GM18873 (cell line): Measurements from ENCODE around the gene CD44.
A peak's percentile ranks its signal among the peaks of the same experiment; 100 is the strongest.

ENCODE experiments used
- ATAC-seq: cut with Tn5 transposase; IDR thresholded peaks from one replicate; pipeline ENCODE4 v1.9.1; 2021; ENCODE audit warnings: mild to moderate bottlenecking, moderate library complexity, moderate number of reproducible peaks; ENCODE audit not compliant: unreplicated experiment, low FRiP score

The CD44 gene

DNA sequence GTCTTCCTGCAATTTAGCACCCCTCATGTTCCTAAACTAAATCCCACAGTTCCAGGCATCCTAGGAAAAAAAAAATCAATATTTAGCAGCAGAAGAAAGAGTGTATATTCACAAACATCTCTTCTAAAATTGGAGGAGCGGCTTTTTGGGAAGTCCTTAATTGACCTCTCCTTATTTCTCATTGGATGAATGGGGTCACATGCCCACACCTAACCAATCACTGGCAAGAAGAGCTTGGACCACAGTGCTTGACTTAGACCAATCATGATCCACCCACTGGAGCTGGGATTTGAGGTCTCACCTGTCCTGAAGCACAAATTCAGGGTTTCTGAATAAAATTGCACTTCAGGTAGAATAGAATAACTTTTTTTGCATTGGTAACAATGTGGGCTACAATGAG, 16.0 kb downstream of the CD44 start:
- ATAC-seq, result no peak

DNA sequence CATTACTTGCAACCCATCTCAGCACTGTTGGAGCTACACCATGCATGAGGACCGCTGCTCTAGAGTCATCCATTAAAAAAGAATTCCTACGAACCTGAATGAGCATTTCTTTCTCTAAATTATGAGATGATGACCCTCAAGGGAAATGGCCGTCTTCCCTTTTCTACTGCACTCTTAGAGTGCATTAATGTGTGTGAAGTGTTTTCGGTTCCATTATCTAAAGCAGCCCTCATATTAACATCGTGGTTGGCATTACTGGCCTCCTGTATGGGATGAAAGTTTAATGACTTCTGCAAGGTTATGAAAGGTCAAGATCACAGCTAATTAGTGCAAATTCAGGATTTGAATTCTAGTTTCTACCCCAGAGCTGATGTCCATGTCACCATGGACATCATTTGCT, 16.7 kb downstream of the CD44 start:
- ATAC-seq, result no peak

DNA sequence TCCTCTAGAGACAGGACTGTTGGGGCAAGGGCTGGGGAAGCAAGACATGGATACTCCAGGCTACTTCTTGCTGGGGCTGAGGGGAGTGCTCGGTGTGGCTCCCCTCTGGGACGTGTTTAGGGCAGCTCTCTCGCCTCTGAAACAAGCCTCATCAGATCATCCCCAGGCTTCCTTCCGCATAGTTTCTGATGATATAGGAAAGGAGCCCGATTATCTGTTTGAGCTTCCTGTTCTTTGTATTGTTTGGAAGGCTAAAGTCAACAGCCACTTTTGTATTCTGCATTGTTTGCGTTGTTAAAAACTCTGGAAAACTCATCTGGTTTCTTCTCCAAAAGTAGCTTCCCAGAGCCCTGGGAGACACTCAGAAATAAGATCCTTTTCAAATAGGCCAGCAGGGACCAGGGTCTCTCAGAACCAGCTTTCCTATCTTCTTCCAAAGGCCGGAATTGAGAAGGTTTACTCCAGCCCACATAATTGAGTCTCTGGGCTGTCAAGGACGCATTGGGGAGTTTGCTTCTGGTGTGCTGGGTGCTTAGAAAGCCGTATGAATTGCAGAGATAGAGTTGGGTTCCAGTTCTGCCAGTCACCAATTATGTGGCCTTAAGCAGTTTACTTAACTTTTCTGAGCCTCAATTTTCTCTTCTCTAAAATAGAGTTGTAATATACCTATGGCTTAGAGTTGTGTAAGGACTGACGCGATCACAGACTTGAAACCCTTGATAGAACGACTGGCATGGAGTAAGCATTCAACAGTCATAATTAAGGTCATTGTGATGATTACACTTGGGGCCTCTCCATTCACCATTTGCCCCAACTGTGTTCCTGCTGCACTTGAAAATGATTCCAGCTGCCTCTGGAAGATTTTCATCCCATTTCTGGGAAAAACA, 19.1 kb downstream of the CD44 start:
- ATAC-seq, result no peak

DNA sequence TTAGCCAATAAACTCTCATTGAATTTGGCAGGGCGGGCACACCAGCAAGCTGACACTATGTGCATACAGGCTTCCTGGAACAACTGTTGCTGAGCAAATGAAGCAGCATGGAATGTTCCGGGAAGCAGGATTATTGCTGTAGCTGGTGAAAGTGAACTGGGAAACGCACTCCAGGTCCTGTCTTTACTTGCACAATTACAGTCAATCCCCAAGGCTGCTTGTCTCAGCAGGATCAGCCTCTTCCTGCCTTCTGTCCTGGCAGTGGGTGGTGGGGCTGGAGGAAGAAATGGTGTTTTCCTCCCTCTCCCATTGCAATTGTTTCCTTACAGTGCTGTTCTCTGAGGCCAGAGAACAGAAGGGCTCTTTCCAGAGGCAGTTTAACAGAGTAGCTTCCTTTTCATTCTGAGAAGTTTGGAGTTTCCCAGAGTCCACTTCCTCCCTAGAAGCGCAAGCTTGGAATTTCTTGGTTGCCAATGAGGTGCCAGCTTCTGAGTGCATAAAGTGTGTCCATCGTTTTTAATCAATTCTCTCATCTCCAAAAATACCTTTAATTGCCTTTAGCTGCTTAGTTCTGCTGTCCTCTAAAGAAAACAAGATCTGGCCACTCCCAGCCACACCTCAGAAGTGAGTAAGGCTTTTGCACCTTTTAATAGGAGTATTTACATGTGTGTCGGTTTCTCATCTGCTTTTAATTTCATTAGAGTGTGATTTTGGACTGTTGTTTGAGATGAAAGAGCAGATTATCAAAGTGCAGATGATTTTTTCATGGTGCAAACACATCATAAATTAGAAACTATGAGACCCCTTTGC, 19.9 kb downstream of the CD44 start:
- ATAC-seq, result no peak

DNA sequence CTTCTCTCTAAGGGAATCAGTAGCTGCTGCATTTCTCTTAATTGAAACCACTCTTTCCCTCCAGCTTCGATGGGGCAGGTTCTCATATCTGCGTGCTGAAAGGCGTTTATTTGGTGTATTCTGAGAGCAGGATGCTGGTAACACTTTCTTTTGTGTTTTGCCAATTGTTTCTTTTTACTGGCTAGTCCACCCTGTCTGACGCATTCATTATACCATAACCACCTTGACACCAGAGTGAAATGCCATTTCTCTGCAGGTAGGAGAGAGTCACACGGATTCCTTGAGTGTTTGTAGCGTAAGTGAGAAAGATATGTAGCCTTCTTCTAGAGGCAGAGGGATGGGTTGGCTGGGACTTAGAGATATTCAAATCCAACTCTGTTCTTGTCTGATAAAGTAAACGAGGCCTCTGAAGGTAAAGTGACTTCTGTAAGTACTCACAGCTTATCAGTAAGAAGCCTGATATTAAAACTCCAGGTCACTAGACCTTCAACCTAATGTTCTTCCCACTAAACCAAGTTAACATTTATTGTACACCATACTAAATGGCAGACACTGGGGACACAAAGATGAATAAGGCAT, 21.4 kb downstream of the CD44 start:
- no peak for ATAC-seq

DNA sequence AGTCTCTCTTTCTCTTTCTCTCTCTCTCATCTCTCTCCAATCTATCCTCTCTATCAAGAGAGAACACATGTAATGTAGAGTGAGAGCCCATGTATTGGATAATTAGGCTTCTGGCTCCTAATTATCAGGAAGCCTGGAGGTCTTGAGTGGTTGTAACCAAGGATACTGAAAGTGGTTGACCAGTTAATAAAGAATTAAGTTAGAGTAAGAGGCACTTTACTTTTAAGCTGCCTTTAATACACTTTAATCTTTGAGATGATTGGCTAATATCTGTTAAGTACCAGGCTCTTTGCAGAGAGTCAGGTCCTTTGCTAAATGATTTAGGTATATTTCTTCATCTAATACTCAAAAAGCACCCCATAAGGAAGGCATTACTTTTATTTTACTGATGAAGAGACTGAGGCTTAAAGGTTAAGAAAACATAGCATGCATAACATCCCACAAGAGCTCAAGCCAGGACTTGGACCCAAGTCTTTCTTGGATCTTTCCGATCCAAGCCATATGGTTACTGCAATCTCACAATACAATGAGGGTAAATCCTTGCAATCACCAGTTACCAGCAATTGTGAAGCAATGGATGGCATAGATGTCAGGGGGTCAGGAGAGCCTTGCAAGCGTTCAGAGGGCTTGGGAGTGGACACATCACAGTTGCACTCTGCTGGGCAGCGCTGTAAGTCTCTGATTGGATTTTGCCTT, 22.1 kb downstream of the CD44 start:
- ATAC-seq, result no peak

DNA sequence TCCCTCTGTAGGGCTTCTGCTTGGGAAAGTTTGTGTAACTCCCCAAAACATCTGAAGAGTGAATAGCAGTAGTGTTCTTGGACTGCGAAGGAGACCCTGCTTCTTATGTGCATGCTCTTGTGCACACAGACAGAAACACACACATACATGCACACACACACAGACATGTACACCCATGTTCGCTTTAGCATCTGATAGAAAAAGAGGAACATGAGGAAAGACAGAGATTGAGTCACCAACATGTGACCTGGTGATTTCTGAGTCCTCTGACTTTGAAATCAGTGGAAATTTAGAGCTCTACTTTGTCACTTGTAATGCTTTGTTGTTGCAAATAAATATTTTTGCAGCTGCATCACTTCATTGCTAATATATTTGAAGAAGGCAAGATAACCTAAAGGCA, 23.8 kb downstream of the CD44 start:
- no peak for ATAC-seq

DNA sequence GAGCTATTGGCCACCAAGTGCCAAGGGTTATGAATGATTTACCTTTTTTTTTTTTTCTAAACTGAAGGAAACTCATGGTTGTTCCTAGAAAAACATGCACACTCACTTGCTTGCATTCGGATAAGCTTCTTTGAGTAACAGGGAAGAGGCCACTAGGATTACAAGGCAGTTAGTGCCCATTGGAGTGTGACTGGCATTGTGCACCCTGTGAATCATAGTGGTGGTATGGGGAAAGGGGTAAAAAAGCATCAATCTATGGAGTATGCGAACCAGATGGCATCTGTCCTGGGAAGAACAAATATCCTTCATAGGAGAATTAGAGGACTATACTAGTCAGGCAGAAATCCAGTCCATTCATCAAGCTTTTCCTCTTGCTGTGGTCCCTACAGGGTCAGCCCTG, 24.2 kb downstream of the CD44 start:
- no peak for ATAC-seq

DNA sequence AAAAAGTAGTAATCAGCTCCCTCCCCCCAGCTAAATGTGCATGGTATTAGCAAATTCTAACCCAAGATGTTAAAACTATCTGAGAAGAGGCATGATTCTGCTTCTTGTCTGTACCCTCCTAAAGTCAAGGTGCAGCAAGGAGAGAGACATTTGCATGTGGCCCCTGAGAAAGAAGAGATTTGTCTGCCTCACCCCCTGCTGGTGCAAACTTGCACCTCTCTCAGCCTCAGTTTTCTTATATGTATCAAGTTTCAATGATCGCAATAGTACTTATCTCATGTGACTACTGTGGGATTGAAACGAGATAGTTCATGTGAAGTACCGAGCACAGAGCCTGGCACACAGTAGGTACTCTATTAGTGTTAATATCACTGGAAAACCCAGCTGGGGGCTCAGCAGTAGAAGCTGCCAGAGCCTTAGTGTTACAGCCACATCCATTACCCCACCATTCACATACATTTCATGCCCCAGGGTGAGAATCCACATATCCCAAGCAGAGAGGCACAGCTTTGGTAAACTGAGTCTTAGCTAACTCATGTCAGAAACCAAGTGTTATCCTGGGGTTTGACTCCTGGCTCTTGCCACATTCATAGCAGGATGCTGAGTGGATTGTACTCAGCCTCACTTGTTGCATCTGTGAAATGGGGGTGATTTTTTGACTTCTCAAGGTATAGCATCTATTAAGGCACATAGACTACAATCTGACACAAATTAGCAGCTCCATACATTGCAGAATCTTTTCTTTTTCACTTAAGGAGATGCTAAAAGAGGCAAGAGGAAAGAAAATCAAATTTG, 24.9 kb downstream of the CD44 start:
- ATAC-seq, result peak; percentile 24

DNA sequence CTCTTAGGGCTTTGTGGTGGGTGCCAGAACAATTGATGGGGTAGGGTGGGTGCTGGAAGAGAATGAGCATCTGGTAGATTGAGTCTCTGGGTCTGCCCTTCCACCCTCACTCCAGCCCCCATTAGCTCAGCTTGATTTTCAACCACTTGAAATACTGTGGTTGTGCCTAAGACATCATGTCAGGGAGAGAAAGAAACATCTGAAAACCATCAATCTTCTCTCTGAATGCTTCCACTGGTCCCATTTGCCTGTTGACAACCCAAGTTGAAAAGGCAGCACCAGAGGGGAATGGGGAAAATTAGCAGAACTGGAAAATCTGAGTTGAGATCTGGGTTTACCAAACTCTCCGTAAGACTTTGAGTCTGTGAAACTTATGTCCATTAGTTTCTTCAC, 26.1 kb downstream of the CD44 start:
- no peak for ATAC-seq

DNA sequence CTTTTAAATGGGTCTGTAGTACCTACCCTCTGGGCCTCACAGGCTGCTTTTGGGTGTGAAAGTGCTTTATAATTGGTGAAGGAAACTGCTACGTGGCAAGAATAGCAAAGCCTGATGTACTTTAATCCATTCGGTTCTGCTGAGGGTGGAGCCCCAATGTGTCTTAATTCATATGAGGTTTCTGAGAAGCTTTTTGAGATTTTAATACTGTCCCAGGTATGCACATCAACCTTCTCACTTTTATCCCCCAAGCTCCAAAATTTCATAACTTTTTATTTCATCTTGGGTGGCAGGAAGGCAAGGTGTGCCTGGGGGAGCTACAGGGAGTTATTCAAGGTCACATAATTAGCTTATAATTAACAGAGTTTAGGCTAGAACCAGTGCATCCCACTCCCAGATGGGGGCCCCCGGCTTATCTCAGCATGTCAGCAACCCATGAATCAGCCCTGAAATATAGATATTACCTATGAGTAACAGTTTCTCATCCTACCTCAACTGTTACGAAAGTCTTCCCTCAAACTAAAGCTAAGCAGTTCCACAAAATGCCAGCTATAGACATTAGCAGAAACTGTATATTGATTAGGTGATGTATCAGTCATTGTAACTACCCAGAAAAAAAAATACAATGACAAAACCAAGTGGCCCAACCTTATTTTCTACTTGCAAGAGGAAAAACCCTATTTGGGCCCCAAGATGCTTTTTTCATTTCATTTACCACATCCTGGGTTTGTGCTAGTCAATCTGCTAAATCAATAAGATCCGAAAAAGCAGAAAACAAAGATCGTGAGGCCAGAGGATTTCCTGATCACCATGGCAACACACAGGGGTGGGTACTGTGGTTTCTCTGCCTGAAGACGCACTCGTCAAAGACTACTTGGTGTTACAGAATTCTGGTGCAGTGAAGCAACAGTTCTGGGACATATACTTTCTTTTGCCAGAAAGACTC, 26.7 kb downstream of the CD44 start:
- peak; percentile 80 for ATAC-seq

DNA sequence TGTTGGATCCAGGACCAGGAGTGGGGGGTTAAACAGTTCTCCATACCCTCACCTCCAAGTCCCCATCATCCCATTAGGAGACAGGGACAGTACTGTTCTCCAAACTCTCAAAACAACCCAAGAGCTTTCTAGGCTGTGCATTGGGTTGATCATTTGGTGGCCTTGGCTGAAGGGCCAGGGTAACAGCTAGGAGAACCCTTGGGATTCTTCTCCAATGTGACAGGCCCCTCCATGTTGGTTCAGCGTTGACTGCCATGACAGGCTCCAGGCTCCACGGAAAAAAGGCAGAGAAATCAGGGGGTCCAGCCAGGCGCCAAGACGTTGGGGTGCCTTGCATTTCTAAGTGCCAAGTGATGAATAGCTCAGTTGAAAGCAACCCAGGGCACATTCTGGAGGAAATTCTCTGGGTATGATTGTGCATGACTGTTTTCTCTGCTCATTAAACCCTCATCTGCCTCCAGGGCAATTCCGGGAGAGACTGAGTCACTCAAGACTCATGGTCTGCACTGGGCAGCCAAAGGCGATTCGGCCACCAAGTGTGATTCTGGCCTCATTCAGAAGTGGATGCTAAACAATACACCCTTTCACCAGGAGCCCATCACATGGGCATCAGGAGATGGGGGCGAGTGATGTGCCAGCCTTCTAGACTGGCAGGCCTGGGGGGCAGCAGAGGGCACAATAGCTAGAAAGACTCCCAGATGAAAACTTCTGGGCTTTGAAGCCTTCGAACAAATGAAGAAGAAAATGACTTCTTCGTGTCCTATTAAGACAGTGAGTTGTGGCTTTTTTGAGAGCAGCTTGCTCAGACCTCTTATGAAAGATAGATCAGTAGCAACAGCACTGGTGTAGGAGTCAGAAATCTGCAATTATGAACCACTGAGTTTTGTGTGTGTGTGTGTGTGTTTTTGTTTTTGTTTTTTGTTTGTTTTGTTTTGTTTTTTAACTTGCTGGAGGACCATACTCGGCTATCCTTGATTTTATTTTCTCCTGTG, 27.7 kb downstream of the CD44 start:
- no peak for ATAC-seq

DNA sequence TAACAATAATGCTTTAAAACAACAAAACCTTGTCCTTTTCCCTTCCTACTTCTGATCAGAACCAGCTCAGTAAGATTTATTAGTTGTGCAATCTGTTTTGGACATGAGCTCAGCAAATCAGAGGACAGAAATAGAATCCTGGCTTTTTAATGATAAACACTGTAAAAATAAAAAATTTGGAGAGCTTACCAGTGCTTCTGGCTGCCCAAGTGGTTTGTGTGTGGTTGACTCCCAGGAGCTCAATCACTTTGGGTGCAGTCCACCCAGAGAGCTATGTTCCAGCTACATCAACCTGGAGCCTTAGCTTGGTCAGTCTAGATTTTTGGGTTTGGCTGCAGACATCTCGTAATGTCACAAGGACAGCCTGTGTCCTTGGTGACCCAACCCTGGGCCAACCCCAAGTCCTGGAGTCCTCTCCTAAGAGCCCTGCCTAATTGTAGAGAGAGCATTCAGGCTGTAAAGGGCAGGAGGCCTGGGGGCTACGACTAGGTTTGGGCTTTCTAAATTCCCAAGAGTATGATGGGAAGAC, 28.5 kb downstream of the CD44 start:
- ATAC-seq, result no peak

DNA sequence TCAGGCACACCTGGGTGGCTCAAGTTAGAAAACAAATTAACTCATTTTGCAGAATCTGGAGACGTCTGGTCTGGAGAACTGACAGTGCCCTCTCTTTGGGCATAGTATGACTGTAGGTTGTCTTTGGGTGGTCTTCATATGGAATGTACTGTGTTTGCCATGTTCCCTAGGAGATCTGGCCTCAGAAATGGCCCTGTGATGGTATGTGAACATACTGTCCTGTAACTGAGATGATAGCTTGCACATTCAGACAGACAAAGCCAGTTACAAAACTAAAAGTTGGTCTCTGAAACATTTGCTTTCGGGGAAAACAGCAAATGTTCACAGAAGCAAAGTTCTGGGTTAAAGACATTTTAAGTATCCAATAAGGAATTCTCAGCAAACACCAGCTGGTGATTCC, 29.7 kb downstream of the CD44 start:
- no peak for ATAC-seq

DNA sequence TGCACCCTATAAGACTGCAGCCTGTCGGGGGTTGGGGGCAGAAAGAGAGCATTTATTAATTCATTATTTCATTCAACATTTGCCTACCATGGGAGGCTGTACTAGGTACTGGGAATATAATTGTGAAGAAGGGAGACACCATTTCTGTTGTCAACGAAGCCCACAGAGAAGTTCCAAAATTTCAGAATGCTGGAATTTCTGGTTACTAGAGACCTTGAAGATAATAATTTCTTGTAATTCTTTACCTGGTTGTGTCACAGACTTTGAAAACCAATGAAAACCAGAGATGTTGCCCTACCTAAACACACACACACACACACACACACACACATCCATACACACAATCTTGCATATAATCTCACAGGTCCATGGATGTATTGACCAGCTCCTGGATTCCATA, 30.1 kb downstream of the CD44 start:
- ATAC-seq, result no peak

DNA sequence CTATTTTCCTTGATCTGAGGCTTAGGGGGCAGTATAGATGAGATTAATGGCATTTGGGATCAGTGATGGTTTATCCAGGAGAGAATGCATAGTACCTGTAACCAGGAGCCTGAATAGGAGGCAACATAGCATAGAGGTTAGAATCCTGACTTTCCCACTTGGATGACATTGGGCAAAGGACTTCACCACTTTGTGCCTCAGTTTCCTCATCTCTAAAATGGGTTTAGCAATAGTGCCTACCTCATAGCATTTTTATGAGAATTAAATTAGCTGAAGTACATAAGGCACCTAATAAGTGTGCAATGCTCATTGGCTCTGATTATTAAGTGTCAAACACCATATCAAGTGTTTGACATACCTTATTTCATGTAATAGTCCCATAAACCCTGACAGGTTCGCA, 30.8 kb downstream of the CD44 start:
- ATAC-seq, result no peak

DNA sequence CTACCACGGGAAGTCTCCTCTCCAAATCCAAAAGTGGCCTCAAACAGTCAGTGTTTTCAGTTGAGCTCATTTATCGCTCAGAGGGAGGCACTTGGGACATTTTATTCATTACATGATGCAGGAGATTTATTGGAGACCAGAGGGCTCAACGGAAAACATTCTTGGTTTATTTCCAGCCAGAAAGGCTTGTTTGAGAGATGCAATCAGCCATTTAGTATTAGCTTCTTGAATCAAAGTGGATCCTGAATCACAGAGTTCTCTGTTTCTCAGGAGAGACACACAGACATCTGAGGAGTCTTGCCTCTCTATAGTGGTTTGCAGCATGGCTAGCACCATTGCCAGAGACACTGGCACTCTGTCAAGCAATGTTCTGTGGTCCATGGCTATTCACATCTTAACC, 31.5 kb downstream of the CD44 start:
- no peak for ATAC-seq

DNA sequence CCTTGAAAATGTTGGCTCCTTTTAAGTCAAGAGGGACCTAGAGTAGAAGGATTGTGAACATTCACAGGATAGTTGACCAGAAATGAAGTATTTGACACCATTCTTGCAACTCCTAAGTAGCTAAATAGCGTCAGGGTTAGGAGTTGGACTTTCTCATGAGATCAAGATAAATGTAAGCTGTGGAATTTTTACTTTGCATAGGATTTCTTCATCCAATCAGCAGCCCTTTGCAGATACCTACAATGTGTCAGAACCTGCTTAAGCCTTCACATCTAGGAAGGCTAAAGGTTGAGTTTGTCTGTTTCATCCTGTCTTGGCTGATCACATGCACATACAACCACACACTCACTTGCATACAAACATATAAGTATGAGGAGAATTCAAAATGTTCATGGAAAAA, 32.3 kb downstream of the CD44 start:
- ATAC-seq, result no peak
